GM23338 (cell line): Measurements from ENCODE around the gene PCDHB13. TPM values are rescaled to one million over a fixed set of nuclear protein-coding genes. Genes with fewer than 3 reads are reported as not detected.
"Not testable (repeated sequence)": the region's sequence is repeated elsewhere in the genome, so short reads cannot be mapped to it uniquely, and the experiment has no call there.

Experiments
- ATAC-seq: fragments of 200-7000 bp; cut with Tn5 transposase; 3 replicates; pipeline ENCODE4 v1.9.1; 2020
- DNase-seq: peaks from one replicate; pipeline ENCODE4 v3.0.0-alpha.2; 2015; ENCODE audit warnings: low spot score
- H2AFZ ChIP-seq: fragments of 200-600 bp; sonication (generic); 2 replicates; pipeline ENCODE4 v1.8.0; 2016; ENCODE audit warnings: antibody characterized with exemption, mild to moderate bottlenecking, moderate library complexity
- H3F3A ChIP-seq: fragments of 200-600 bp; sonication (generic); replicated peaks from 2 replicates; pipeline ENCODE4 v1.8.0; 2017; ENCODE audit warnings: antibody characterized with exemption, mixed run types, low read depth
- H3K27ac ChIP-seq: fragments of 200-600 bp; sonication (generic); 2 replicates; pipeline ENCODE4 v1.6.1; 2016; ENCODE audit warnings: low read depth
- H3K27me3 ChIP-seq: fragments of 200-600 bp; sonication (generic); 2 replicates; pipeline ENCODE4 v1.8.0; 2016; ENCODE audit warnings: mild to moderate bottlenecking, mixed run types, moderate library complexity; ENCODE audit not compliant: insufficient read depth
- H3K36me3 ChIP-seq: fragments of 200-600 bp; sonication (generic); 2 replicates; pipeline ENCODE4 v1.8.0; 2016; ENCODE audit warnings: mild to moderate bottlenecking; ENCODE audit not compliant: insufficient read depth
- H3K4me1 ChIP-seq: fragments of 200-600 bp; sonication (generic); 2 replicates; pipeline ENCODE4 v1.8.0; 2016; ENCODE audit warnings: mild to moderate bottlenecking, moderate library complexity; ENCODE audit not compliant: insufficient read depth
- H3K4me2 ChIP-seq: fragments of 200-600 bp; sonication (generic); 2 replicates; pipeline ENCODE4 v1.7.1; 2017; ENCODE audit warnings: mixed run types
- H3K4me3 ChIP-seq: fragments of 200-600 bp; sonication (generic); 2 replicates; pipeline ENCODE4 v1.6.1; 2016; ENCODE audit warnings: mixed run types
- H3K79me2 ChIP-seq: fragments of 200-600 bp; sonication (generic); replicated peaks from 2 replicates; pipeline ENCODE4 v1.8.0; 2017; ENCODE audit warnings: mild to moderate bottlenecking; ENCODE audit not compliant: insufficient read depth
- H3K9me2 ChIP-seq: fragments of 200-600 bp; sonication (generic); 2 replicates; pipeline ENCODE4 v1.8.0; 2017; ENCODE audit not compliant: insufficient read depth
- H4K20me1 ChIP-seq: fragments of 200-600 bp; sonication (generic); replicated peaks from 2 replicates; pipeline ENCODE4 v1.8.0; 2017; ENCODE audit warnings: mild to moderate bottlenecking; ENCODE audit not compliant: insufficient read depth
- H3K27ac Mint-ChIP-seq: 2 replicates; pipeline ENCODE4 v1.8.0; 2020; ENCODE audit warnings: inconsistent platforms, mild to moderate bottlenecking, moderate library complexity, mixed read lengths
- H3K27me3 Mint-ChIP-seq: 3 replicates; pipeline ENCODE4 v1.8.0; 2022; ENCODE audit warnings: low read depth, mild to moderate bottlenecking, moderate library complexity, mixed read lengths, inconsistent platforms; ENCODE audit not compliant: insufficient read depth, poor library complexity
- H3K36me3 Mint-ChIP-seq: 3 replicates; pipeline ENCODE4 v1.8.0; 2021; ENCODE audit warnings: low read depth, mild to moderate bottlenecking, inconsistent platforms, moderate library complexity, mixed read lengths
- H3K4me1 Mint-ChIP-seq: 3 replicates; pipeline ENCODE4 v1.8.0; 2020; ENCODE audit warnings: mild to moderate bottlenecking, inconsistent platforms, mixed read lengths
- H3K4me3 Mint-ChIP-seq: 3 replicates; pipeline ENCODE4 v1.8.0; 2021; ENCODE audit warnings: moderate library complexity, mild to moderate bottlenecking, inconsistent platforms, mixed read lengths
- H3K9me3 Mint-ChIP-seq: 3 replicates; pipeline ENCODE4 v1.8.0; 2020; ENCODE audit warnings: moderate library complexity, mild to moderate bottlenecking, inconsistent platforms, mixed read lengths
- CREB1 ChIP-seq: fragments of 250-450 bp; sonication (Bioruptor Pico); IDR thresholded peaks from 2 replicates; pipeline ENCODE4 v1.5.0; 2020; ENCODE audit warnings: low read depth, mild to moderate bottlenecking, moderate library complexity
- ETS1 ChIP-seq: IDR thresholded peaks from 2 replicates; pipeline ENCODE4 v1.6.1; 2016; ENCODE audit warnings: antibody characterized with exemption
- EZH2 ChIP-seq: fragments of 200-600 bp; sonication (generic); IDR thresholded peaks from one replicate; pipeline ENCODE4 v1.8.0; 2017; ENCODE audit warnings: antibody characterized with exemption, mild to moderate bottlenecking, low read depth; ENCODE audit not compliant: unreplicated experiment
- EZH2phosphoT487 ChIP-seq: fragments of 200-600 bp; sonication (generic); IDR thresholded peaks from one replicate; pipeline ENCODE4 v1.8.1; 2018; ENCODE audit warnings: antibody characterized with exemption; ENCODE audit not compliant: unreplicated experiment
- JUNB ChIP-seq: IDR thresholded peaks from one replicate; pipeline ENCODE4 v1.6.1; 2016; ENCODE audit warnings: antibody characterized with exemption; ENCODE audit not compliant: unreplicated experiment
- NANOG ChIP-seq: IDR thresholded peaks from 2 replicates; pipeline ENCODE4 v1.6.1; 2016; ENCODE audit warnings: antibody characterized with exemption, borderline replicate concordance
- POLR2AphosphoS5 ChIP-seq: IDR thresholded peaks from 2 replicates; pipeline ENCODE4 v1.6.1; 2016; ENCODE audit warnings: antibody characterized with exemption, low read depth
- REST ChIP-seq: IDR thresholded peaks from one replicate; pipeline ENCODE4 v1.6.1; 2018; ENCODE audit warnings: antibody characterized with exemption; ENCODE audit not compliant: unreplicated experiment
- STAT1 ChIP-seq: IDR thresholded peaks from one replicate; pipeline ENCODE4 v1.6.1; 2016; ENCODE audit warnings: antibody characterized with exemption; ENCODE audit not compliant: unreplicated experiment
- polyA plus RNA-seq: library from polyadenylated mRNA; unstranded; fragments of >200 nt; fragmentation: Nextera tagmentation; extraction: Ambion mirVana; gene quantifications from 2 replicates; pipeline ENCODE4 v1.2.1, GENCODE V29; 2016
- total RNA-seq: library from RNA; depleted of rRNA; stranded (reverse); fragments of >200 nt; shearing (Covaris generic); gene quantifications from 2 replicates; pipeline ENCODE4 v1.2.3, GENCODE V29; 2014
- TF ChIP-seq, protein P1 (sequence below), 2 experiments: fragments of 200-600 bp in 1 of 2; sonication (generic) in 1 of 2; conservative IDR thresholded peaks; 2 replicates each; pipeline versions ENCODE4 v1.5.1 to v1.6.1; 2016 to 2017; ENCODE audit warnings: antibody characterized with exemption in 2 of 2, low read depth in 2 of 2, mild to moderate bottlenecking in 2 of 2, moderate library complexity in 1 of 2

Gene PCDHB13
- total and polyA plus RNA-seq, 2 experiments from 2014 or later, result 1.1 to 3.5 TPM

GRCh38 chr5:141192110-141192725, 21.5 kb upstream of the PCDHB13 start, which contains the start of gene PCDHB10:
Gene PCDHB10 (plus strand): TSS chr5:141192353. CDS start chr5:141192553, 200 bp downstream.
- Histone ChIP-seq H3F3A (no peaks in the 10 kb centered on the region), H3K36me3 (no peaks in the 10 kb centered on the region; the same call in 1 of the 2 replicates), H4K20me1 (no peaks in the 10 kb centered on the region), H3K27ac (no peak within 1 kb of the TSS), H3K4me1 (no peaks in the 10 kb centered on the region), H3K9me2 (no peaks in the 10 kb centered on the region), H3K27me3 (no peaks in the 10 kb centered on the region), H3K79me2 (no peaks in the 10 kb centered on the region), H3K4me2 (peak within 1 kb of the TSS; percentile 69), H2AFZ (peak within 1 kb of the TSS; percentile 75), H3K4me3 (peak within 1 kb of the TSS; percentile 39; the same call in 1 of the 2 replicates)
- H3K27me3 Mint-ChIP-seq, result peaks cover 4% of the 10 kb centered on the region
- peaks cover 20% of the 10 kb centered on the region for H3K36me3 Mint-ChIP-seq
- peak within 1 kb of the TSS; percentile 61 for H3K4me3 Mint-ChIP-seq
- peaks cover 5% of the 10 kb centered on the region; the same call in 1 of the 3 replicates for H3K4me1 Mint-ChIP-seq
- no peak within 1 kb of the TSS for H3K27ac Mint-ChIP-seq
- peaks cover 31% of the 10 kb centered on the region for H3K9me3 Mint-ChIP-seq
- TF ChIP-seq, protein P1, sequence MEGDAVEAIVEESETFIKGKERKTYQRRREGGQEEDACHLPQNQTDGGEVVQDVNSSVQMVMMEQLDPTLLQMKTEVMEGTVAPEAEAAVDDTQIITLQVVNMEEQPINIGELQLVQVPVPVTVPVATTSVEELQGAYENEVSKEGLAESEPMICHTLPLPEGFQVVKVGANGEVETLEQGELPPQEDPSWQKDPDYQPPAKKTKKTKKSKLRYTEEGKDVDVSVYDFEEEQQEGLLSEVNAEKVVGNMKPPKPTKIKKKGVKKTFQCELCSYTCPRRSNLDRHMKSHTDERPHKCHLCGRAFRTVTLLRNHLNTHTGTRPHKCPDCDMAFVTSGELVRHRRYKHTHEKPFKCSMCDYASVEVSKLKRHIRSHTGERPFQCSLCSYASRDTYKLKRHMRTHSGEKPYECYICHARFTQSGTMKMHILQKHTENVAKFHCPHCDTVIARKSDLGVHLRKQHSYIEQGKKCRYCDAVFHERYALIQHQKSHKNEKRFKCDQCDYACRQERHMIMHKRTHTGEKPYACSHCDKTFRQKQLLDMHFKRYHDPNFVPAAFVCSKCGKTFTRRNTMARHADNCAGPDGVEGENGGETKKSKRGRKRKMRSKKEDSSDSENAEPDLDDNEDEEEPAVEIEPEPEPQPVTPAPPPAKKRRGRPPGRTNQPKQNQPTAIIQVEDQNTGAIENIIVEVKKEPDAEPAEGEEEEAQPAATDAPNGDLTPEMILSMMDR (conservative IDR thresholded peaks at IDR 0.05; ENCODE audit: low read depth in 2 of 2), result peak; percentile 93 to 99
- TF ChIP-seq EZH2phosphoT487, result no peak
- ATAC-seq (peak; percentile 94), DNase-seq (peak; percentile 90)

GRCh38 chr5:141194332-141194731, 19.4 kb upstream of the PCDHB13 start:
- DNase-seq, H3K4me1 Mint-ChIP-seq, H3K4me3 ChIP-seq, H3K79me2 ChIP-seq, H3K4me2 ChIP-seq, H3K27me3 ChIP-seq, H3K36me3 ChIP-seq, H3K9me2 ChIP-seq, H3K27ac ChIP-seq, H2AFZ ChIP-seq, H3K27ac Mint-ChIP-seq, H3K27me3 Mint-ChIP-seq, H4K20me1 ChIP-seq, H3F3A ChIP-seq, ATAC-seq, H3K4me3 Mint-ChIP-seq, H3K4me1 ChIP-seq: not testable (repeated sequence)
- Mint-ChIP-seq H3K9me3 (peaks cover 28% of the 10 kb centered on the region), H3K36me3 (peaks cover 16% of the 10 kb centered on the region)

DNA sequence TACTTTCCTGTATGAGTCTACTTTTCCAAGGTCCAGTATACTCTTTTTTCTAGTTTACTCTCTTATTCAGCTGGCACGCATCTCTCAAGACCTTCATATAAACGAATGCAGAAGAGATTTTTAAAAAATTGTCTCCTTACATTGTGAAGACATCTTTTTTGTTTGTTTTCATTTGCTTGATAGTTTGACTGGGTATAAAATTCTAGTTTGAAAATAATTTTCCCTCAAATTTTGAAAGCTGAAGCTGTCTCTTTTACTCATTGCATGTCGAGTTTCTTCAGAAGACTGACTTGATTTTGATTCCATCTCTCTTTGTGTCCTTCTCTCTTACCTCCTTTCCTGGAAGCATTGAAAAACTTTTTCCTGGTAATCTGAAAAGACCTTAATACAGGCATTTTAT, 17.4 kb upstream of the PCDHB13 start:
- H3K9me2 ChIP-seq, result no peaks in the 10 kb centered on the region
- no peaks in the 10 kb centered on the region for H4K20me1 ChIP-seq
- Mint-ChIP-seq H3K9me3 (peaks cover 39% of the 10 kb centered on the region), H3K27ac (no peak overlapping the region), H3K36me3 (peaks cover 22% of the 10 kb centered on the region), H3K4me3 (no peak overlapping the region), H3K27me3 (peaks cover 4% of the 10 kb centered on the region), H3K4me1 (peaks cover 7% of the 10 kb centered on the region; the same call in 1 of the 3 replicates)
- DNase-seq (no peak), ATAC-seq (no peak)
- no peaks in the 10 kb centered on the region for H3K4me1 ChIP-seq
- no peaks in the 10 kb centered on the region for H3F3A ChIP-seq
- H3K36me3 ChIP-seq, result no peaks in the 10 kb centered on the region; the same call in 1 of the 2 replicates
- no peak overlapping the region for H3K27ac ChIP-seq
- H3K79me2 ChIP-seq, result no peaks in the 10 kb centered on the region
- H3K27me3 ChIP-seq, result no peaks in the 10 kb centered on the region
- no peak overlapping the region for H3K4me3 ChIP-seq
- no peak overlapping the region for H3K4me2 ChIP-seq
- no peak overlapping the region for H2AFZ ChIP-seq
- no peak for TF ChIP-seq CREB1
- TF ChIP-seq STAT1, result no peak
- TF ChIP-seq EZH2phosphoT487, result no peak
- no peak for TF ChIP-seq NANOG
- no peak for TF ChIP-seq EZH2
- TF ChIP-seq POLR2AphosphoS5, result no peak
- TF ChIP-seq JUNB, result no peak
- TF ChIP-seq REST, result no peak
- no peak for TF ChIP-seq ETS1
- TF ChIP-seq, protein P1 (conservative IDR thresholded peaks at IDR 0.05; ENCODE audit: low read depth in 2 of 2), result no peak
